Activated T-helper 1 cell treated with anti-CD3 and anti-CD28 coated beads, Interleukin-12 subunit alpha, Interleukin-12 subunit beta, Interleukin-2, Interleukin-4 antibody, amounts not matched to agents 30 ng/mL and 10 ng/mL and 1 ng/mL, durations not matched to agents 14 hours and 24 hours and 36 hours (primary cell): ENCODE data around the gene TRIM52. TPM values are rescaled to one million over a fixed set of nuclear protein-coding genes. Genes with fewer than 3 reads are reported as not detected.
A peak's percentile ranks its signal among the peaks of the same experiment; 100 is the strongest.

ENCODE experiments used
- DNase-seq: peaks from one replicate; pipeline ENCODE4 v3.0.0; 2021; ENCODE audit warnings: low spot score
- H3K27ac Mint-ChIP-seq: one replicate; pipeline ENCODE4 v1.8.0; 2021; ENCODE audit warnings: mild to moderate bottlenecking, mixed read lengths
- H3K27me3 Mint-ChIP-seq: one replicate; pipeline ENCODE4 v1.8.0; 2022; ENCODE audit warnings: mild to moderate bottlenecking, moderate library complexity, mixed read lengths; ENCODE audit not compliant: insufficient read depth
- H3K36me3 Mint-ChIP-seq: one replicate; pipeline ENCODE4 v1.8.0; 2021; ENCODE audit warnings: low read depth, mixed read lengths
- H3K4me1 Mint-ChIP-seq: one replicate; pipeline ENCODE4 v1.8.0; 2021; ENCODE audit warnings: low read depth, mixed read lengths
- H3K4me3 Mint-ChIP-seq: one replicate; pipeline ENCODE4 v1.8.0; 2021; ENCODE audit warnings: mild to moderate bottlenecking, moderate library complexity, mixed read lengths
- H3K9me3 Mint-ChIP-seq: one replicate; pipeline ENCODE4 v1.8.0; 2021; ENCODE audit warnings: mixed read lengths
- intact Hi-C: fragments of 100-400 bp; cut with micrococcal nuclease; formaldehyde crosslinking; loops from one replicate; pipeline ENCODE4 v1.15.1; 2024
- total RNA-seq: library from RNA; stranded (reverse); gene quantifications from 2 replicates; pipeline ENCODE4 v1.2.3, GENCODE V29; 2022

The TRIM52 gene
- total RNA-seq, 1 donor from 2014 or later, result 15.3 TPM

GRCh38 chr5:181235689-181236366, 25.1 kb downstream of the TRIM52 start:
- Mint-ChIP-seq H3K36me3 (peaks cover 59% of the 10 kb centered on the region), H3K27ac (no peak overlapping the region), H3K4me3 (no peak overlapping the region), H3K9me3 (no peaks in the 10 kb centered on the region), H3K4me1 (peaks cover 22% of the 10 kb centered on the region), H3K27me3 (no peaks in the 10 kb centered on the region)
- intact Hi-C loops, result no loop called here
- DNase-seq, result no peak

GRCh38 chr5:181235323-181235688, 25.6 kb downstream of the TRIM52 start:
- peak overlapping the region; percentile 29 for H3K27ac Mint-ChIP-seq

GRCh38 chr5:181234455-181235306, 26.3 kb downstream of the TRIM52 start:
- no peaks in the 10 kb centered on the region for H3K27me3 Mint-ChIP-seq
- H3K9me3 Mint-ChIP-seq, result no peaks in the 10 kb centered on the region
- DNase-seq, result no peak
- H3K4me1 Mint-ChIP-seq, result peaks cover 26% of the 10 kb centered on the region
- peak overlapping the region; percentile 61 for H3K27ac Mint-ChIP-seq
- peaks cover 58% of the 10 kb centered on the region for H3K36me3 Mint-ChIP-seq
- intact Hi-C loops, result no loop called here
- no peak overlapping the region for H3K4me3 Mint-ChIP-seq

More at GRCh38 chr5:181235323-181235688, 25.6 kb downstream of the TRIM52 start:
- Mint-ChIP-seq H3K36me3 (peaks cover 56% of the 10 kb centered on the region), H3K9me3 (no peaks in the 10 kb centered on the region), H3K4me1 (peaks cover 22% of the 10 kb centered on the region), H3K27me3 (no peaks in the 10 kb centered on the region), H3K4me3 (no peak overlapping the region)
- DNase-seq, result no peak
- intact Hi-C loops, result no loop called here

- intact Hi-C loops, result no loop called here
- DNase-seq, result no peak
- no peak overlapping the region for H3K27ac Mint-ChIP-seq
- no peaks in the 10 kb centered on the region for H3K9me3 Mint-ChIP-seq
- no peaks in the 10 kb centered on the region for H3K27me3 Mint-ChIP-seq
- H3K4me3 Mint-ChIP-seq, result no peak overlapping the region
- H3K4me1 Mint-ChIP-seq, result peaks cover 27% of the 10 kb centered on the region
- H3K36me3 Mint-ChIP-seq, result peaks cover 58% of the 10 kb centered on the region
These were observed 27.0 kb downstream of the TRIM52 start for GRCh38 chr5:181233801-181234454.

- no peak for DNase-seq
- no peak overlapping the region for H3K4me3 Mint-ChIP-seq
- H3K4me1 Mint-ChIP-seq, result peaks cover 22% of the 10 kb centered on the region
- intact Hi-C loops, result no loop called here
- H3K9me3 Mint-ChIP-seq, result no peaks in the 10 kb centered on the region
- H3K36me3 Mint-ChIP-seq, result peaks cover 52% of the 10 kb centered on the region
- H3K27me3 Mint-ChIP-seq, result no peaks in the 10 kb centered on the region
- H3K27ac Mint-ChIP-seq, result peak overlapping the region; percentile 38
These were observed 27.7 kb downstream of the TRIM52 start for GRCh38 chr5:181233088-181233800.

GRCh38 chr5:181232593-181232992, 28.4 kb downstream of the TRIM52 start:
- Mint-ChIP-seq H3K36me3 (peaks cover 46% of the 10 kb centered on the region), H3K9me3 (no peaks in the 10 kb centered on the region), H3K27me3 (no peaks in the 10 kb centered on the region), H3K4me3 (no peak overlapping the region), H3K27ac (no peak overlapping the region), H3K4me1 (peaks cover 15% of the 10 kb centered on the region)
- intact Hi-C loops, result no loop called here
- DNase-seq, result no peak

GRCh38 chr5:181231432-181231831, 29.5 kb downstream of the TRIM52 start:
- H3K27ac Mint-ChIP-seq, result peak overlapping the region; percentile 27
- no peak for DNase-seq
- H3K27me3 Mint-ChIP-seq, result no peaks in the 10 kb centered on the region
- H3K4me3 Mint-ChIP-seq, result no peak overlapping the region
- H3K9me3 Mint-ChIP-seq, result no peaks in the 10 kb centered on the region
- H3K4me1 Mint-ChIP-seq, result peaks cover 12% of the 10 kb centered on the region
- peaks cover 34% of the 10 kb centered on the region for H3K36me3 Mint-ChIP-seq
- intact Hi-C loops, result no loop called here

- Mint-ChIP-seq H3K36me3 (peaks cover 26% of the 10 kb centered on the region), H3K27ac (no peak overlapping the region)
- intact Hi-C loops, result no loop called here
These were observed 30.4 kb downstream of the TRIM52 start for GRCh38 chr5:181230551-181230950.

GRCh38 chr5:181229996-181230395, 30.9 kb downstream of the TRIM52 start:
- intact Hi-C loops, result no loop called here
- H3K36me3 Mint-ChIP-seq, result peaks cover 21% of the 10 kb centered on the region
- peaks cover 21% of the 10 kb centered on the region for H3K4me1 Mint-ChIP-seq
- no peaks in the 10 kb centered on the region for H3K9me3 Mint-ChIP-seq
- DNase-seq, result no peak
- H3K4me3 Mint-ChIP-seq, result no peak overlapping the region
- H3K27me3 Mint-ChIP-seq, result no peaks in the 10 kb centered on the region
- peak overlapping the region; percentile 79 for H3K27ac Mint-ChIP-seq

More at GRCh38 chr5:181230551-181230950, 30.4 kb downstream of the TRIM52 start:
- Mint-ChIP-seq H3K4me3 (no peak overlapping the region), H3K27me3 (no peaks in the 10 kb centered on the region), H3K4me1 (peaks cover 15% of the 10 kb centered on the region), H3K9me3 (no peaks in the 10 kb centered on the region)
- no peak for DNase-seq

GRCh38 chr5:181224390-181225229, 36.3 kb downstream of the TRIM52 start:
- Mint-ChIP-seq H3K4me1 (peaks cover 63% of the 10 kb centered on the region), H3K27ac (peak overlapping the region; percentile 98), H3K27me3 (peaks cover 9% of the 10 kb centered on the region), H3K4me3 (peak overlapping the region; percentile 95), H3K9me3 (no peaks in the 10 kb centered on the region), H3K36me3 (peaks cover 8% of the 10 kb centered on the region)
- no peak for DNase-seq
- intact Hi-C loops, result loop anchor here (5.0 kb wide), 1 partner anchor 1602 kb away; the partner anchor contains the start of gene HNRNPH1

GRCh38 chr5:181223729-181224389, 37.1 kb downstream of the TRIM52 start:
- H3K4me3 Mint-ChIP-seq, result peak overlapping the region; percentile 95
- H3K27ac Mint-ChIP-seq, result peak overlapping the region; percentile 98
- peaks cover 60% of the 10 kb centered on the region for H3K4me1 Mint-ChIP-seq
- no peaks in the 10 kb centered on the region for H3K9me3 Mint-ChIP-seq
- peaks cover 2% of the 10 kb centered on the region for H3K36me3 Mint-ChIP-seq
- no peak for DNase-seq
- H3K27me3 Mint-ChIP-seq, result peaks cover 9% of the 10 kb centered on the region
- intact Hi-C loops, result loop anchor here (1.0 to 5.0 kb wide), 6 partner anchors 20 to 1602 kb away; partner anchors contain the start of genes HNRNPH1, TRIM52 and ZFP62
